ENCODE results near the gene PHLDA3.

Gene PHLDA3

DNA sequence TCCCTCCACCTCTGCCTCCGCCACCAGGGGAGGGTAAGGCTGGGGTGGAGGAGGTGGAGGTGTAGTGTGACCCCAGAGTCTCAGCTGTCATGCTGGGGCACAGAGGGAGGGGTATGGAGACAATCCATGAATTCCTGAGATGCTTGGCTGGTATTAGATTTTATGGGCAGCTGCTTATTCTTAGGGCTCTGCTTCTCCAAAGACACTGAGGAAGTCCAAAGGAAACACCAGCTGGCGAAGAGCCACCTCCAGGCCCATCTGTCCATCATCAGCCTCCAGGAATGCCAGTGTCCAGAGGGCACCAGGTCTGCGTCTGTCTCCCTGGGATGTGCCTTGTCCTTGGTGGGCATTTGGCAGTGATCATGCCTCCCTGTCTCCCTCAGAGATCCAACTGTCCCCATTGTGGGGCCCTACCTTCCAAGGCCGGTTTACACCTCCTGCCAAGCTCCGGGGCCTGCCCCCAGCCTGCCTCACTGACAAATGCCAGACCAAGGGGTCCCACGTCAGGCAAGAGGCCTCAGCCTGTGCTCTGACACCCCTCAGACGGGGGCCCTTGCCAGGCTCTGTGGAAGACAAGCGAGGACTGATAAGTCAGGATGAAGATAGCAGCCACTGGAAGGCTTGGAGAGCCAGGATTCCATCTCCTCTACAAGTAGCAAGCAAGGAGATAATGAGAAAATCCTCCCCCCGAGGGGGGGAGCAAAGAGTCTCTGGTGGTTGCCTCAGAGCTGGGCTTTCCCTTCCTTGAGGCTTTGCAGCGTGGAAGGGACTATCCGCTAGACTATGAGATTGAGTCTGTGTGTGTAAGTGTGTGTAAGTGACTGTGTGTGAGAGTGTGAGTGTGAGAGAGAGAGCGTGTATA, 49.0 kb downstream of the PHLDA3 start:
- no peak overlapping the region for H3K4me3 Mint-ChIP-seq
- no peaks in the 10 kb centered on the region for H3K9me3 Mint-ChIP-seq
- no peaks in the 10 kb centered on the region for H3K4me1 Mint-ChIP-seq
- no peak overlapping the region for H3K27ac Mint-ChIP-seq
- peaks cover 2% of the 10 kb centered on the region for H3K27me3 Mint-ChIP-seq
- H3K36me3 Mint-ChIP-seq = no peaks in the 10 kb centered on the region

DNA sequence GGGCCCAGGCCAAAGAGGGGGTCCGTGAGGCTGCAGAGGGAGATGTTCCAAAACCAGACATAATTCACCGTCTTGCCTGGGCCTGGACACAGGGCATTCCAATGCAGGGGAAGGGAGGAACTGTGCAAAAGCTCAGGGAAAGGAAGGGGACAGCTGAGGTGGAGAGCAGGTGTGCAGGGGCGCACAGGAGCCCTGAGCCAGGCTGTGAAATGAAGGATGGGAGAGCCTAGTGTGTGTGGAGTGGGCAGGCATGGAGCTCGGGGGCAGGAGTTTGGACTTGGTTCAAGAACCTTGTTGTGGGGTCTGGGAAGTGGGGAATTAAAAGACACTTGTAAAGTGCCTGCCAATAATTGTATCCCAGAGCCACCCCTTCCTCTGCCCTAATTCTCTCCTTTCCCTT, 49.7 kb downstream of the PHLDA3 start:
- Mint-ChIP-seq H3K36me3 (no peaks in the 10 kb centered on the region), H3K4me3 (no peak overlapping the region), H3K4me1 (no peaks in the 10 kb centered on the region), H3K27me3 (peaks cover 5% of the 10 kb centered on the region), H3K9me3 (no peaks in the 10 kb centered on the region), H3K27ac (no peak overlapping the region)

DNA sequence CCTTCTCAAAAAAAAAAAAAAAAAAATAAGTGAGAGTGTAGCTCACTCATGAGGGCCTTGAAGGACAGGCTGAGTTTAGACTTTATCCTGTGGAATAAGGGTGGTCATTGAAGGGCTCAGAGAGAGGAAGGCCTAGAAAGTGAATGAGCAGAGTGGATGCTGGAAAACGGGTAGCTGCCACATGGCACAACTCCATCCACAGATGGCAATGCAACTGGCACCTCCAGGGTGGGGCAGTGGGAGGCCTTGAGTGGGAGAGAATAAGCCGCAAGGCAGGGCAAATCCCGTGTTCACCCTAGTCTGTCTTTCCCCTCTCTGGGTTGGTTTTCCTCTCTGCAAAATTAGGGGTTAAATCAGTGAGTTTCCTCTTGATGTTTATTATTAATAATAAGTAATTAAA, 50.5 kb downstream of the PHLDA3 start:
- Mint-ChIP-seq H3K27ac (no peak overlapping the region), H3K9me3 (no peaks in the 10 kb centered on the region), H3K4me1 (no peaks in the 10 kb centered on the region), H3K36me3 (no peaks in the 10 kb centered on the region), H3K4me3 (no peak overlapping the region), H3K27me3 (peaks cover 5% of the 10 kb centered on the region)
